ENCODE measurements around the gene PHLDB2. TPM values are rescaled to one million over a fixed set of nuclear protein-coding genes. Genes with fewer than 3 reads are reported as not detected.
A peak's percentile ranks its signal among the peaks of the same experiment; 100 is the strongest.

Gene PHLDB2
- total RNA-seq, 1 experiment from 2014 or later, result 13.2 TPM

- DNase-seq, result no peak
- H3K27ac Mint-ChIP-seq, result no peak overlapping the region; a peak in 1 of 7 replicates
These were observed 141.3 kb downstream of the PHLDB2 start for GRCh38 chr3:112000367-112000771.

More at GRCh38 chr3:112000367-112000771, 141.3 kb downstream of the PHLDB2 start:
- no peak overlapping the region for H3K18ac ChIP-seq (ENCODE audit: insufficient read length, low read depth, low read length)
- H3K79me1 ChIP-seq (ENCODE audit: insufficient read depth, low read depth, low read length, poor library complexity, severe bottlenecking), result no peaks in the 10 kb centered on the region
- peaks cover 0 to 11% (median 3%) of the 10 kb centered on the region in 3 experiments; a peak in 4 of 7 replicates for H3K36me3 Mint-ChIP-seq (ENCODE audit: insufficient read depth in 1 of 3, low read depth in 3 of 3)
- no peak overlapping the region for H2BK12ac ChIP-seq (ENCODE audit: insufficient read length, low read depth, low read length)
- H3K79me2 ChIP-seq (ENCODE audit: insufficient read depth, low read length), result no peaks in the 10 kb centered on the region
- no peak overlapping the region for H3K9ac ChIP-seq (ENCODE audit: extremely low read depth, insufficient read length, low read length)
- H3K23me2 ChIP-seq (ENCODE audit: insufficient read length, low read depth, low read length, poor library complexity, severe bottlenecking), result peaks cover 15% of the 10 kb centered on the region
- peak overlapping the region; percentile 62 for H3K4me2 ChIP-seq (ENCODE audit: insufficient read depth, insufficient read length, low read length)
- H2BK120ac ChIP-seq (ENCODE audit: low read depth, low read length, poor library complexity, severe bottlenecking), result no peak overlapping the region
- H3T11ph ChIP-seq (ENCODE audit: low read length), result no peak overlapping the region
- H3K4me1 ChIP-seq (ENCODE audit: insufficient read depth, low read length), result 0 out of 2 replicates have a peak, but pooled peaks cover 7% of the 10 kb centered on the region
- WGBS (ENCODE audit: extremely low coverage, insufficient read length, low lambda C conversion rate), result no CpG with 5 or more reads among the region's 5 CpGs
- no peaks in the 10 kb centered on the region for H3K27me3 ChIP-seq (ENCODE audit: insufficient read depth, low read length)
- H4K8ac ChIP-seq (replicated peaks; ENCODE audit: insufficient read length, low read depth, low read length), result no peak overlapping the region
- no peaks in the 10 kb centered on the region for H4K20me1 ChIP-seq (ENCODE audit: control insufficient read depth, insufficient read depth, insufficient read length)
- no peak overlapping the region for H3K56ac ChIP-seq (ENCODE audit: insufficient read length, low read depth, low read length)
- H2AK5ac ChIP-seq (ENCODE audit: insufficient read length, low read length), result no peak overlapping the region
- H3K4ac ChIP-seq (ENCODE audit: low read depth, low read length), result no peak overlapping the region
- no peak overlapping the region for H4K91ac ChIP-seq (ENCODE audit: insufficient read length, low read depth, low read length)
- H4K5ac ChIP-seq (ENCODE audit: insufficient read length, low read depth, low read length), result no peak overlapping the region
- H2BK20ac ChIP-seq (ENCODE audit: low read depth, low read length, poor library complexity, severe bottlenecking), result no peak overlapping the region
- no peaks in the 10 kb centered on the region for H3K9me3 ChIP-seq (ENCODE audit: control insufficient read depth, low read depth, low read length)
- no peak overlapping the region for H3K14ac ChIP-seq (ENCODE audit: insufficient read depth, low read length)
- H2AFZ ChIP-seq (ENCODE audit: low read length), result no peak overlapping the region
- no peak overlapping the region for H3K27ac ChIP-seq (ENCODE audit: insufficient read length, low read depth, low read length)
- no peak overlapping the region for H2BK5ac ChIP-seq (ENCODE audit: insufficient read length, low read length)
- peak overlapping the region; percentile 89 to 91 for H3K4me3 Mint-ChIP-seq
- no peak for TF ChIP-seq CTCF (conservative IDR thresholded peaks at IDR 0.05)
- peaks cover 26% of the 10 kb centered on the region for H3K27me3 Mint-ChIP-seq (ENCODE audit: low read depth)
- no peak overlapping the region for H2BK15ac ChIP-seq (ENCODE audit: low read depth, low read length)
- H3K4me1 Mint-ChIP-seq, result peaks cover 32 to 51% of the 10 kb centered on the region in 2 experiments
- H3K23ac ChIP-seq (ENCODE audit: insufficient read length, low read depth, low read length), result no peak overlapping the region
- H3K9me3 Mint-ChIP-seq, result no peaks in the 10 kb centered on the region

Data from H9 (cell line).